Liver (tissue), 3 donors: Measurements from ENCODE around the gene LPP.

Experiments
- GABPA ChIP-seq, 2 donors: IDR thresholded peaks in 1 of 2; conservative IDR thresholded peaks in 1 of 2; 2 replicates each; pipeline ENCODE4 v1.6.1; 2016; ENCODE audit warnings: antibody characterized with exemption in 2 of 2, mild to moderate bottlenecking in 1 of 2, moderate library complexity in 1 of 2
- YY1 ChIP-seq: IDR thresholded peaks from 2 replicates; pipeline ENCODE4 v1.6.1; 2016; ENCODE audit warnings: antibody characterized with exemption, mild to moderate bottlenecking
- TF ChIP-seq, protein P1 (sequence below): IDR thresholded peaks from 2 replicates; pipeline ENCODE4 v1.6.1; 2016; ENCODE audit warnings: antibody characterized with exemption
- TF ChIP-seq, protein P2 (sequence below): fragments of 150-350 bp; IDR thresholded peaks from 2 replicates; pipeline ENCODE4 v1.5.1; 2017; ENCODE audit warnings: improper control_type of control experiment, low read depth, low read length; ENCODE audit not compliant: missing input control
- donor health status: healthy.
- donor health status: healthy.

GRCh38 chr3:188166441-188166840, 12.5 kb downstream of the LPP start:
- TF ChIP-seq, protein P1, sequence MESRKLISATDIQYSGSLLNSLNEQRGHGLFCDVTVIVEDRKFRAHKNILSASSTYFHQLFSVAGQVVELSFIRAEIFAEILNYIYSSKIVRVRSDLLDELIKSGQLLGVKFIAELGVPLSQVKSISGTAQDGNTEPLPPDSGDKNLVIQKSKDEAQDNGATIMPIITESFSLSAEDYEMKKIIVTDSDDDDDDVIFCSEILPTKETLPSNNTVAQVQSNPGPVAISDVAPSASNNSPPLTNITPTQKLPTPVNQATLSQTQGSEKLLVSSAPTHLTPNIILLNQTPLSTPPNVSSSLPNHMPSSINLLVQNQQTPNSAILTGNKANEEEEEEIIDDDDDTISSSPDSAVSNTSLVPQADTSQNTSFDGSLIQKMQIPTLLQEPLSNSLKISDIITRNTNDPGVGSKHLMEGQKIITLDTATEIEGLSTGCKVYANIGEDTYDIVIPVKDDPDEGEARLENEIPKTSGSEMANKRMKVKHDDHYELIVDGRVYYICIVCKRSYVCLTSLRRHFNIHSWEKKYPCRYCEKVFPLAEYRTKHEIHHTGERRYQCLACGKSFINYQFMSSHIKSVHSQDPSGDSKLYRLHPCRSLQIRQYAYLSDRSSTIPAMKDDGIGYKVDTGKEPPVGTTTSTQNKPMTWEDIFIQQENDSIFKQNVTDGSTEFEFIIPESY = no peak
- TF ChIP-seq YY1 = no peak
- TF ChIP-seq, protein P2, sequence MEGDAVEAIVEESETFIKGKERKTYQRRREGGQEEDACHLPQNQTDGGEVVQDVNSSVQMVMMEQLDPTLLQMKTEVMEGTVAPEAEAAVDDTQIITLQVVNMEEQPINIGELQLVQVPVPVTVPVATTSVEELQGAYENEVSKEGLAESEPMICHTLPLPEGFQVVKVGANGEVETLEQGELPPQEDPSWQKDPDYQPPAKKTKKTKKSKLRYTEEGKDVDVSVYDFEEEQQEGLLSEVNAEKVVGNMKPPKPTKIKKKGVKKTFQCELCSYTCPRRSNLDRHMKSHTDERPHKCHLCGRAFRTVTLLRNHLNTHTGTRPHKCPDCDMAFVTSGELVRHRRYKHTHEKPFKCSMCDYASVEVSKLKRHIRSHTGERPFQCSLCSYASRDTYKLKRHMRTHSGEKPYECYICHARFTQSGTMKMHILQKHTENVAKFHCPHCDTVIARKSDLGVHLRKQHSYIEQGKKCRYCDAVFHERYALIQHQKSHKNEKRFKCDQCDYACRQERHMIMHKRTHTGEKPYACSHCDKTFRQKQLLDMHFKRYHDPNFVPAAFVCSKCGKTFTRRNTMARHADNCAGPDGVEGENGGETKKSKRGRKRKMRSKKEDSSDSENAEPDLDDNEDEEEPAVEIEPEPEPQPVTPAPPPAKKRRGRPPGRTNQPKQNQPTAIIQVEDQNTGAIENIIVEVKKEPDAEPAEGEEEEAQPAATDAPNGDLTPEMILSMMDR = no peak
- no peak for TF ChIP-seq GABPA (IDR thresholded peaks at IDR 0.05 in 1 of 2, conservative IDR thresholded peaks at IDR 0.05 in 1 of 2)
